SJSA1 (cell line): Measurements from ENCODE around the gene RIPOR2. TPM values are rescaled to one million over a fixed set of nuclear protein-coding genes. Genes with fewer than 3 reads are reported as not detected.

Source experiments
- DNase-seq, 2 experiments: peaks; one replicate each; pipeline ENCODE4 v3.0.0-alpha.2; 2015 to 2020; ENCODE audit warnings: low spot score in 2 of 2, low read depth in 1 of 2
- H3K27ac ChIP-seq: fragments of 250-450 bp; sonication (Bioruptor Pico); 2 replicates; pipeline ENCODE4 v1.5.1; 2020; ENCODE audit warnings: mild to moderate bottlenecking, moderate library complexity
- H3K27me3 ChIP-seq: fragments of 250-450 bp; sonication (Bioruptor Pico); replicated peaks from 2 replicates; pipeline ENCODE4 v1.5.1; 2020; ENCODE audit warnings: mild to moderate bottlenecking, moderate library complexity
- H3K36me3 ChIP-seq: fragments of 250-450 bp; sonication (Bioruptor Pico); 2 replicates; pipeline ENCODE4 v1.5.1; 2020; ENCODE audit warnings: mild to moderate bottlenecking
- H3K4me1 ChIP-seq: fragments of 250-450 bp; sonication (Bioruptor Pico); replicated peaks from 2 replicates; pipeline ENCODE4 v1.6.1; 2021; ENCODE audit warnings: mild to moderate bottlenecking
- H3K4me3 ChIP-seq: fragments of 250-450 bp; sonication (Bioruptor Pico); 2 replicates; pipeline ENCODE4 v1.5.1; 2020; ENCODE audit warnings: mild to moderate bottlenecking
- H3K9me3 ChIP-seq: fragments of 250-450 bp; sonication (Bioruptor Pico); replicated peaks from 2 replicates; pipeline ENCODE4 v1.5.1; 2020; ENCODE audit warnings: mild to moderate bottlenecking
- total RNA-seq: library from RNA; depleted of rRNA; stranded (reverse); fragments of >200 nt; shearing (Covaris generic); gene quantifications from 2 replicates; pipeline ENCODE4 v1.2.3, GENCODE V29; 2014

RIPOR2 gene
- total RNA-seq, 1 experiment from 2014 or later, result 4.5 TPM

DNA sequence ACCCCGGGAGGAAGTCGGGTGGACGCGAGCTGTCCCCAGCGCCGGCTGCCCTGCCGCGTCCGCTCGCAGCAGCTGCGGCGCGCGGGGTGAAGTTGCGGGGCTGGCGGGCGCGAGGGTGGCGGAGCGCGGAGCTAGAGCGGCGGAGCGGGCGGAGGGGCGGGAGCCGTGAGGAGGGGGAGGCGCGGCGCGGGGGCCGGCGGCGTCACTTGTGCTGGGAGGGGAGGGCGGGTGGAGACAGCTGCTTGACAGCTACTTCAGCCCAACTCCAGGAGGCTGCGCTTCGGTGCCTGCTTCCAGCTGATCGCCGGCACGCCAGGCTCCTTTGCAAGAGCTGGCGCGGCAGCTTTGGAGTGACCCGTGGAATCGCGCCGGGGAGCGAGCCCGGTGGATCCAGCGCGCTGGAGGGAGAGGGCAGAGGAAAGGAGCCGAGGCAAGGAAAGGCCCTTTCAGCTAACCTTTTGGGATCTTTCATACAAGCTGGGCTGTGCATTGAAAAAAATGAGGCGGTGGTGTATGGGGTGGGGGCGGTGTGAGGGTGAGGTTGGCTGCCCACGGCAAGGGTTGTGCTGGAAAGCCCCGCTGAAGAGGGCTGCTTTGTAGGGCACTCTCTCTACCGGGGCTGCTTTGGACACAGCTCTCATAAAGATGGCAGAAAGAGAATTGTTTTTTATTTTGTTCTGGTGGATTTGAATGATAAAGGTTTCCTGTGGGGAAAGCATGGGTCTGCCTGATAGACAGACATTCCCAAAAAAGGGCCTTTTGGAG lies 24.6 kb downstream of the RIPOR2 start:
- no peak overlapping the region for H3K27ac ChIP-seq
- peak; percentile 21 to 61 for DNase-seq

DNA sequence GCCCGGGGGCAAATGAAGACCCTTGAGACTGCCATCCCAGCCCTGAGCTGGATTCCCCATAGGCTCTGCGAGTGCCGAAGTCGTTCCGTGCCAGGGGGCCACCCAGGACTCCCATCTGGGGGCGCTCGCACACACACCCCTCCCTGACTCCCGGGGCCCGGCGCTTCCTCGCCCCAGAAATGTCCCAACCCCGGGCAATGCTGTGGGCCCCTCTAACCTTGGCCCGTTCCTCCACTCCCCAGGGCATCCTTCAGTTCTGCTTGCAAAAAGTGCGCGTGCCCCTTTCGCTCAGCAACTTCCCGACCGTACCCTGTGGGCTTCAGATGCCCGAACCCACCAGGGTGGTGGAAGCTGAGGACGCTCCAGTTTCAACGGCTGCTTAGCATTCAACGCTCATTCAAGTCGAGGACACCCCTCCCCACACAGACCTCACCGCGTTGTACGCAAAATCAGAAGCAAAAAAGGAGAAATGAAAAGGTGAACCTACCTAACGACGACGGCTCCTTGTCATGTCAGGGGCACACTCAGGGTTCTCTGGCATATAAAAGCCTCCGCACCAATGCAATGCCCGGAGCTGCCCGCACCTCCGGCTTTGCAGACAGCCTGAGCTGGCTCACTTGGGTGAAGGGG lies 25.3 kb downstream of the RIPOR2 start:
- Histone ChIP-seq H3K4me1 (peaks cover 34% of the 10 kb centered on the region), H3K27me3 (no peaks in the 10 kb centered on the region; the same call in 1 of the 2 replicates), H3K4me3 (peak overlapping the region; percentile 54), H3K9me3 (no peaks in the 10 kb centered on the region), H3K27ac (no peak overlapping the region), H3K36me3 (no peaks in the 10 kb centered on the region)
- DNase-seq, result peak; percentile 47 to 54

More for the DNA sequence above, 24.6 kb downstream of the RIPOR2 start:
- H3K36me3 ChIP-seq, result no peaks in the 10 kb centered on the region
- H3K4me1 ChIP-seq, result peaks cover 34% of the 10 kb centered on the region
- no peaks in the 10 kb centered on the region for H3K9me3 ChIP-seq
- H3K27me3 ChIP-seq, result no peaks in the 10 kb centered on the region; the same call in 1 of the 2 replicates
- H3K4me3 ChIP-seq, result peak overlapping the region; percentile 54

DNA sequence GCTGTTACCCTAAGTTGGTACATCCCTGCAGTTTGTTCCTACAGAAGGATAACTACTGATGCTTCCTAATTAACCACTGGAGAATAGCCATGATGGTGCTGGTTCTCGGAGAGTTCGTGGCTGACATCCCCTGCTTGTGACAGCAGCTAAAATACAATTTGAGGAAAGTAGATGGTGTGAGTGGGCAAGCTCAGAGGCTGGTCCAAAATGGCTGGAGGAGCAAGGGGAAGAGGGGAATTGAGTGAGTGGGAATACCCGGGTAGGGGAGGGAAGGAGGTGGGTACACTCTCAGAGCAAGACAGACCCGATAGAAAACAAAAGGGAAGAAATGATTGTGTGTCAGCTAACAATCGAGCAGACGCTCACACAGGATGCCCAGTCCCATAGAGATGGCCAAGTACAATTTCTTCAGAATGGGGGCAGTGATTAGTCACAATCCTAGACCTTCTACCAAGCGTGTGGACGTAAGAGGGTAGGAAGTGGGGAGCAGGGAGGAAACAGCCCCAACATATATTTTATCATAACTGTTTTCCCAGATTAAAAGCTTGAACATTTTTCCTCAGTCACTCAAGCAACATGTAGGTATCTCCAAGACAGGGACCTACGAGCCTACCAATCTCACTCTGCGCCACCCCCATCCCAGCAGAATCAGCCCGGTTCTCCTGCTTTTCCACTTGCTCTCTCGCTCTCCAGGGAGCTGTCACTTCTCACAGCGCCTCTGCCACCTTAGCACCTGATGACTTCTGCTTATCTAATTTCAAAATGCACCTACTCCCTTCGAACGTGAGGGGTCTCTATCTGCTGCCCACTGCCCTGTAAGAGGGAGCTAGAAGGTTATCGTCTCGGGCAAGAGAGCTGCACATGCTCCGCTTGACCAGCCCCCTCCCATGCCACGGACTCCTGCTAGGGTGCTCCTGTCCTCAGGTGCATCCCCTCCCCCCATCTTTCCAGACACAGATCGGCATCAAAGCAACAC lies 26.2 kb downstream of the RIPOR2 start:
- H3K4me3 ChIP-seq, result peak overlapping the region; percentile 54
- 0 out of 2 replicates have a peak overlapping the region, but pooled peaks have one; percentile 7 for H3K27ac ChIP-seq
- H3K27me3 ChIP-seq, result no peaks in the 10 kb centered on the region; the same call in 1 of the 2 replicates
- H3K4me1 ChIP-seq, result peaks cover 34% of the 10 kb centered on the region
- no peaks in the 10 kb centered on the region for H3K9me3 ChIP-seq
- no peaks in the 10 kb centered on the region for H3K36me3 ChIP-seq
- no peak for DNase-seq

- peak in 1 of 2 experiments; percentile 58 for DNase-seq
- H3K27me3 ChIP-seq, result no peaks in the 10 kb centered on the region; the same call in 1 of the 2 replicates
- H3K27ac ChIP-seq, result 0 out of 2 replicates have a peak overlapping the region, but pooled peaks have one; percentile 7
- peaks cover 34% of the 10 kb centered on the region for H3K4me1 ChIP-seq
- no peaks in the 10 kb centered on the region for H3K9me3 ChIP-seq
- peak overlapping the region; percentile 3; the same call in 1 of the 2 replicates for H3K4me3 ChIP-seq
- H3K36me3 ChIP-seq, result no peaks in the 10 kb centered on the region
Observed at GRCh38 chr6:24908650-24909035, 27.1 kb downstream of the RIPOR2 start.

- no peaks in the 10 kb centered on the region; the same call in 1 of the 2 replicates for H3K27me3 ChIP-seq
- H3K27ac ChIP-seq, result no peak overlapping the region
- peaks cover 34% of the 10 kb centered on the region for H3K4me1 ChIP-seq
- H3K36me3 ChIP-seq, result no peaks in the 10 kb centered on the region
- DNase-seq, result no peak
- H3K4me3 ChIP-seq, result no peak overlapping the region
- H3K9me3 ChIP-seq, result no peaks in the 10 kb centered on the region
Observed at GRCh38 chr6:24907919-24908649, 27.7 kb downstream of the RIPOR2 start.

- no peak for DNase-seq
- no peaks in the 10 kb centered on the region for H3K9me3 ChIP-seq
- H3K4me1 ChIP-seq, result peaks cover 41% of the 10 kb centered on the region
- H3K27ac ChIP-seq, result no peak overlapping the region
- no peak overlapping the region for H3K4me3 ChIP-seq
- no peaks in the 10 kb centered on the region for H3K27me3 ChIP-seq
- H3K36me3 ChIP-seq, result no peaks in the 10 kb centered on the region
Observed at GRCh38 chr6:24906314-24906713, 29.4 kb downstream of the RIPOR2 start.

GRCh38 chr6:24905483-24905882 lies 30.3 kb downstream of the RIPOR2 start:
- no peak for DNase-seq
- no peaks in the 10 kb centered on the region for H3K9me3 ChIP-seq
- H3K27ac ChIP-seq, result no peak overlapping the region
- no peaks in the 10 kb centered on the region for H3K27me3 ChIP-seq
- peaks cover 35% of the 10 kb centered on the region for H3K4me1 ChIP-seq
- no peak overlapping the region for H3K4me3 ChIP-seq
- H3K36me3 ChIP-seq, result no peaks in the 10 kb centered on the region

DNA sequence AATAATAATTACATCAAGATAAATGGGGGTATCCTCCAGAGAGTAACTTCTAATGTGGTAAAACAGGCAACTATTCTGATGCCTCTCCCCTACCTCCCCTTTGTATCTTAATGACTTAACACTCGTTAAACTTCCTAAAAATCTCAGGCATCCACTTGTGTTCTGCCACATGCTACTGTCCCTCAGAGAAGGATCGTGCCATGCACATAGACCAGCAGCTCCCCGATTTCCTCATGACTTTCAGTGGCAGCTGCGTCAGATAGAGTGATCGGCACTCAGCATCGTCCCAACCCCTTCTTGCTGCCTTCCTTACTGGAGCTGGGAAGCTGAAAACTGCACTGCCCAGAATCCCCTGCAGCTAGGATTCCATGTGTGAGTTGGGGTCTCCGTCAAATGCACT lies 32.1 kb downstream of the RIPOR2 start:
- Histone ChIP-seq H3K36me3 (no peaks in the 10 kb centered on the region), H3K4me1 (peaks cover 17% of the 10 kb centered on the region), H3K27me3 (no peaks in the 10 kb centered on the region), H3K4me3 (no peak overlapping the region), H3K27ac (no peak overlapping the region), H3K9me3 (no peaks in the 10 kb centered on the region)
- DNase-seq, result no peak

- H3K36me3 ChIP-seq, result no peaks in the 10 kb centered on the region
- no peak overlapping the region for H3K27ac ChIP-seq
- peak; percentile 23 to 51 for DNase-seq
- no peaks in the 10 kb centered on the region for H3K9me3 ChIP-seq
- H3K27me3 ChIP-seq, result no peaks in the 10 kb centered on the region
- no peak overlapping the region for H3K4me3 ChIP-seq
- peaks cover 9% of the 10 kb centered on the region for H3K4me1 ChIP-seq
Observed at GRCh38 chr6:24902782-24903181, 33.0 kb downstream of the RIPOR2 start.

GRCh38 chr6:24901698-24902328 lies 33.9 kb downstream of the RIPOR2 start:
- Histone ChIP-seq H3K27me3 (no peaks in the 10 kb centered on the region), H3K4me1 (peaks cover 9% of the 10 kb centered on the region), H3K9me3 (no peaks in the 10 kb centered on the region), H3K27ac (no peak overlapping the region), H3K4me3 (no peak overlapping the region), H3K36me3 (no peaks in the 10 kb centered on the region)
- DNase-seq, result no peak

- Histone ChIP-seq H3K27ac (no peak overlapping the region), H3K9me3 (no peaks in the 10 kb centered on the region), H3K4me3 (no peak overlapping the region), H3K27me3 (no peaks in the 10 kb centered on the region), H3K36me3 (no peaks in the 10 kb centered on the region), H3K4me1 (peaks cover 9% of the 10 kb centered on the region; the same call in 1 of the 2 replicates)
- no peak for DNase-seq
Observed at GRCh38 chr6:24900917-24901697, 34.7 kb downstream of the RIPOR2 start.

DNA sequence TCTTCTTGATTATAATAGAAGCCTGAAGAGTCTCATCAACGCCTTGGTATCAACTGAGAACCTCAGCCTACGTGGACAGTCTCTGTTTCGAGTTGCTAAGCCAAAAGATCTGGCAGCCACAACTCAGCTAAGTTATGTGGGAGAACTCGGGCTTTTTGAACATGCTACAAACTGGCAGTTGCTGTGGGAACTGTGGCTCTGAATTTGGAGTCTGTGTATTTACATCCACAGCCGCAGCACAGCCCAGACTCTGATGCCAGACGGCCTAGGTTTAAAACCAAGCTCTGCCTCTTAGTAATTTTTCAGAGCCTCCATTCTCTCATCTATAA lies 35.8 kb downstream of the RIPOR2 start:
- Histone ChIP-seq H3K4me3 (no peak overlapping the region), H3K36me3 (no peaks in the 10 kb centered on the region), H3K9me3 (no peaks in the 10 kb centered on the region), H3K4me1 (peaks cover 9% of the 10 kb centered on the region; the same call in 1 of the 2 replicates), H3K27ac (no peak overlapping the region), H3K27me3 (no peaks in the 10 kb centered on the region)
- no peak for DNase-seq
